Stomach (tissue), 9 donors: ENCODE data around the gene DEPP1. TPM values are rescaled to one million over a fixed set of nuclear protein-coding genes. Genes with fewer than 3 reads are reported as not detected.

Experiments
- DNase-seq, 2 donors: peaks; one replicate each; pipeline versions ENCODE4 v3.0.0 to v3.0.0-alpha.2; 2013 to 2019
- H3K27ac ChIP-seq, 5 donors: fragments of 200-600 bp in 4 of 5; sonication (generic) in 4 of 5; one replicate each; pipeline ENCODE4 v1.5.1; 2013 to 2019; ENCODE audit warnings: mild to moderate bottlenecking in 1 of 5, moderate library complexity in 1 of 5
- H3K27me3 ChIP-seq, 3 donors: fragments of 200-600 bp; sonication (generic); one replicate each; pipeline ENCODE4 v1.5.1; 2017 to 2019; ENCODE audit warnings: mixed run types in 1 of 3
- H3K36me3 ChIP-seq, 4 donors: fragments of 200-600 bp; sonication (generic); 1 replicate in 3 of 4; 2 replicates in 1 of 4; pipeline ENCODE4 v1.5.1; 2016 to 2019
- H3K4me1 ChIP-seq, 4 donors: fragments of 200-600 bp; sonication (generic); one replicate each; pipeline ENCODE4 v1.5.1; 2016 to 2019
- H3K4me3 ChIP-seq, 4 donors: fragments of 200-600 bp; sonication (generic) in 3 of 4; one replicate each; pipeline ENCODE4 v1.5.1; 2016 to 2019; ENCODE audit warnings: mild to moderate bottlenecking in 1 of 4
- H3K9me3 ChIP-seq, 4 donors: fragments of 200-600 bp; sonication (generic); one replicate each; pipeline ENCODE4 v1.5.1; 2016 to 2019
- CTCF ChIP-seq, 7 experiments: fragments of 450-650 bp in 4 of 7; fragments of 200-600 bp in 3 of 7; sonication (generic) in 3 of 7; IDR thresholded peaks; one replicate each; pipeline ENCODE4 v1.5.1; 2016 to 2019; ENCODE audit warnings: antibody characterized with exemption in 7 of 7, control low read depth in 2 of 7, mild to moderate bottlenecking in 1 of 7
- EP300 ChIP-seq: sonication (generic); formaldehyde crosslinking; IDR thresholded peaks from one replicate; pipeline ENCODE4 v1.6.1; 2017; ENCODE audit warnings: antibody characterized with exemption
- POLR2A ChIP-seq, 4 donors: fragments of 450-650 bp; IDR thresholded peaks; one replicate each; pipeline ENCODE4 v1.6.1; 2016; ENCODE audit warnings: antibody characterized with exemption in 4 of 4, control low read depth in 2 of 4, mild to moderate bottlenecking in 1 of 4, moderate library complexity in 1 of 4
- POLR2AphosphoS5 ChIP-seq, 3 donors: sonication (generic); formaldehyde crosslinking; IDR thresholded peaks; one replicate each; pipeline ENCODE4 v1.6.1; 2016; ENCODE audit warnings: antibody characterized with exemption in 3 of 3
- WGBS, 5 donors: extraction: QIAGEN DNeasy Blood & Tissue Kit in 3 of 5; methylation state at CpG; one replicate each; pipeline versions ENCODE4 v1.1.5 to v1.1.7; 2013 to 2018; 5-methylcytosine and 5-hydroxymethylcytosine counted together
- intact Hi-C: fragments of 100-400 bp; cut with DNase I; formaldehyde crosslinking; loops from one replicate; pipeline ENCODE4 v1.15.1; 2023; ENCODE audit warnings: low total_unique reads
- polyA plus RNA-seq, 3 donors: library from polyadenylated mRNA; stranded (reverse); fragments of 200-250 nt; gene quantifications; one replicate each; pipeline ENCODE4 v1.2.3, GENCODE V29; 2013
- total RNA-seq, 5 donors: library from RNA; depleted of rRNA; stranded (reverse); fragments of >200 nt; gene quantifications; one replicate each; pipeline versions ENCODE4 v1.1.0 to v1.2.3, GENCODE V29; 2014 to 2016
- donor health status: healthy with polysubstance abuse.
- donor health status: Bipolar disorder and iron deficiency.
- donor health status: healthy.

DEPP1 gene
- total and polyA plus RNA-seq, 8 donors = 9.8 to 72.9 (median 31.5) TPM

- no peaks in the 10 kb centered on the region for H3K9me3 ChIP-seq
- TF ChIP-seq CTCF (IDR thresholded peaks at IDR 0.05) = peak in 5 of 7 experiments; percentile 61 to 99 (median 94)
- peak in 2 of 3 donors; percentile 29 to 56 for TF ChIP-seq POLR2AphosphoS5 (IDR thresholded peaks at IDR 0.05)
- no peak for TF ChIP-seq EP300
- H3K4me3 ChIP-seq = peak overlapping the region; percentile 43 to 73 (median 58)
- H3K4me1 ChIP-seq = peaks cover 61 to 72% (median 65%) of the 10 kb centered on the region in 4 donors
- peak overlapping the region; percentile 78 to 92 (median 89) for H3K27ac ChIP-seq
- peaks cover 9 to 47% (median 42%) of the 10 kb centered on the region in 4 donors for H3K36me3 ChIP-seq
- H3K27me3 ChIP-seq = no peaks in the 10 kb centered on the region
- intact Hi-C loops = no loop called here
- DNase-seq = peak; percentile 82 to 89
- 2 to 5% (median 4%) methylated on average over 24 to 46 of the region's 46 CpGs for WGBS, 5 donors
Observed at GRCh38 chr10:44974628-44975430, 3.8 kb downstream of the DEPP1 start.

GRCh38 chr10:44974082-44974627, 4.5 kb downstream of the DEPP1 start:
- WGBS, 5 donors = 23 to 43% (median 29%) methylated on average over 4 to 7 of the region's 7 CpGs
- no peak for DNase-seq
- H3K36me3 ChIP-seq = peaks cover 9 to 49% (median 47%) of the 10 kb centered on the region in 4 donors

GRCh38 chr10:44973323-44974081, 5.1 kb downstream of the DEPP1 start:
- peak overlapping the region in 1 of 4 donors; percentile 73 for H3K4me3 ChIP-seq
- no peaks in the 10 kb centered on the region for H3K27me3 ChIP-seq
- TF ChIP-seq EP300 (no peak), POLR2AphosphoS5 (IDR thresholded peaks at IDR 0.05) (peak in 1 of 3 donors; percentile 8)
- no peak for DNase-seq
- H3K27ac ChIP-seq = peak overlapping the region in 4 of 5 donors; percentile 86 to 92 (median 90)
- H3K9me3 ChIP-seq = no peaks in the 10 kb centered on the region
- peaks cover 9 to 49% (median 47%) of the 10 kb centered on the region in 4 donors for H3K36me3 ChIP-seq
- intact Hi-C loops = no loop called here
- WGBS, 5 donors = 49 to 56% (median 51%) methylated on average over 17 to 18 of the region's 18 CpGs
- peaks cover 49 to 72% (median 61%) of the 10 kb centered on the region in 4 donors for H3K4me1 ChIP-seq

More at GRCh38 chr10:44974082-44974627, 4.5 kb downstream of the DEPP1 start:
- peaks cover 54 to 72% (median 62%) of the 10 kb centered on the region in 4 donors for H3K4me1 ChIP-seq
- H3K27ac ChIP-seq = peak overlapping the region; percentile 78 to 92 (median 89)
- no peaks in the 10 kb centered on the region for H3K9me3 ChIP-seq
- TF ChIP-seq CTCF (IDR thresholded peaks at IDR 0.05) = no peak
- peak in 1 of 3 donors; percentile 18 for TF ChIP-seq POLR2AphosphoS5 (IDR thresholded peaks at IDR 0.05)
- TF ChIP-seq POLR2A (IDR thresholded peaks at IDR 0.05) = no peak
- no peak for TF ChIP-seq EP300
- no peaks in the 10 kb centered on the region for H3K27me3 ChIP-seq
- H3K4me3 ChIP-seq = peak overlapping the region; percentile 43 to 73 (median 58)
- intact Hi-C loops = no loop called here

GRCh38 chr10:44972874-44973306, 5.7 kb downstream of the DEPP1 start:
- peaks cover 49 to 72% (median 61%) of the 10 kb centered on the region in 4 donors for H3K4me1 ChIP-seq
- H3K9me3 ChIP-seq = no peaks in the 10 kb centered on the region
- H3K27ac ChIP-seq = peak overlapping the region in 4 of 5 donors; percentile 86 to 92 (median 90)
- H3K36me3 ChIP-seq = peaks cover 9 to 49% (median 46%) of the 10 kb centered on the region in 4 donors
- TF ChIP-seq EP300 = no peak
- no peak for TF ChIP-seq CTCF (IDR thresholded peaks at IDR 0.05)
- no peak for TF ChIP-seq POLR2AphosphoS5 (IDR thresholded peaks at IDR 0.05)
- no peak for TF ChIP-seq POLR2A (IDR thresholded peaks at IDR 0.05)
- DNase-seq = no peak
- H3K4me3 ChIP-seq = no peak overlapping the region
- intact Hi-C loops = no loop called here
- WGBS, 5 donors = 73 to 80% (median 77%) methylated on average over 4 to 6 of the region's 6 CpGs
- no peaks in the 10 kb centered on the region for H3K27me3 ChIP-seq
